T-helper 1 cell (primary cell): ENCODE measurements around the gene NRL.

ENCODE experiments used
- DNase-seq, 5 donors: peaks; one replicate each; pipeline ENCODE4 v3.0.0-alpha.2; 2012 to 2020

Gene NRL

DNA sequence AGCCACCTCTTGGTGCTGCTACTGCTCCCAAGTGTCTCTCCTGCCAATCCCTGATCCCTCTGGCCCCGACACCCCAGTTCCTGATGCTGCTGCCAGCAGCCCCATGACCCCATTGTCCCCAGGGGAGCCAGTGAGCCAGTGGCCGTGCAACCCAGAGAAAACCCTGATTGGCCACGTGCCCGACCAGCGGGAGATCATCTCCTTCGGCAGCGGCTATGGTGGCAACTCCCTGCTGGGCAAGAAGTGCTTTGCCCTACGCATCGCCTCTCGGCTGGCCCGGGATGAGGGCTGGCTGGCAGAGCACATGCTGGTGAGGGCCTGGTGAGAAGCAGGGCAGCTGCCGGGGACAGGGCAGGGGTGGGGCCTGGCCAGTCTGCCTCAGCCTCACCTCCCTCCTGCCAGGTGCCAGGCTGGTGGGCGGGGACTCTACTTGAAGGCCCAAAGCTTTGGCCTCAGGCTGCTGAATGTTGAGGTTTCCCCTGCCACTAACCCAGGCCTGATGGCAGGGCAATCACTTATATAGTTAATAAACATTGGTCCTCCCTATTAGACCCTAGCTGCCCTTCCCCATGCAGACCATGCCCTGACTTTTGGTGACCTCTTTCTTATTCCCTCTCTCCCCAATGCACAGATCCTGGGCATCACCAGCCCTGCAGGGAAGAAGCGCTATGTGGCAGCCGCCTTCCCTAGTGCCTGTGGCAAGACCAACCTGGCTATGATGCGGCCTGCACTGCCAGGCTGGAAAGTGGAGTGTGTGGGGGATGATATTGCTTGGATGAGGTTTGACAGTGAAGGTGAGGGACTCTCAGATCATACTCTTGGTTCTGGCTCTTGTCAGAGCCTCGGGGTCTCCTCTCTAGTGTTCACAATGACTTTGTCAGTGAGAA, 15.6 kb downstream of the NRL start:
- DNase-seq, result no peak

DNA sequence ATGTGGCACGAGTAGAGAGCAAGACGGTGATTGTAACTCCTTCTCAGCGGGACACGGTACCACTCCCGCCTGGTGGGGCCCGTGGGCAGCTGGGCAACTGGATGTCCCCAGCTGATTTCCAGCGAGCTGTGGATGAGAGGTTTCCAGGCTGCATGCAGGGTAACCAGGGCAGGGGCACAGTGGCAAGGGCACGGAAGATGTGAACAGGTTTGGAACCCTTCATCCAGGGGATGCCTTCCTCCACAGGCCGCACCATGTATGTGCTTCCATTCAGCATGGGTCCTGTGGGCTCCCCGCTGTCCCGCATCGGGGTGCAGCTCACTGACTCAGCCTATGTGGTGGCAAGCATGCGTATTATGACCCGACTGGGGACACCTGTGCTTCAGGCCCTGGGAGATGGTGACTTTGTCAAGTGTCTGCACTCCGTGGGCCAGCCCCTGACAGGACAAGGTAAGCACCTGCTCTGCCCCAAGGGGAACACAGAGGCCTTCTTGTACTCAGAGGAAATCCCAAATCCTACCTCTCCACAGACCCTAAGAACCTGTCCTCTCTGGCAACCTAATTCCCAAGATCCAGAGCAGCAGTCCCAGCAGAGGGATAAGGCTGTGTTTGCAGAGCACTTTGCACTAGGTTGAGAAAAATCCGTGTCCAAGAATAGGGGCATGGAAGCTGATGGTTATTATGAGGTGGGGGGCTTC, 16.4 kb downstream of the NRL start:
- DNase-seq, result no peak

DNA sequence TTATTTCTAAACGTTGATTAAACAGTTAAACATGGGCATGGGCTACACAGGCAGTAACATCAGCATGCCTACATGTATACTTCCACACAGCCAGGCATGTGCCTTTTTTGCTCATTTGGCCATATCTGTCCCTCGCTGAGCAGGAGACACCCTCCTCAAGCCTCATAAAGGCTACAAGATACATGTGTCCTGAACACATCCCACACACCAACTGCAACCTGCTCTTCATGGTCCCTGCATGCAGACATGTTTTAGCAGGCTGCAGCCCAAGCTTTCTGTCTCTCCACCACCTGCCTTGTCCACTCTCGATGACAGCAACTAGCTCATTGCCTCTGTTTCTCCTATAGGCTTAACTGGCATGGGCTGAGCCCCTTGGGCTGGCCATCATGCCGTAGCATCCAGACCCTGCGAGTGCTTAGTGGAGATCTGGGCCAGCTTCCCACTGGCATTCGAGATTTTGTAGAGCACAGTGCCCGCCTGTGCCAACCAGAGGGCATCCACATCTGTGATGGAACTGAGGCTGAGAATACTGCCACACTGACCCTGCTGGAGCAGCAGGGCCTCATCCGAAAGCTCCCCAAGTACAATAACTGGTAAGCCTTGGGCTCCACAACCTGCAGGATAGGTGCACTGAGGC, 18.1 kb downstream of the NRL start:
- no peak for DNase-seq

DNA sequence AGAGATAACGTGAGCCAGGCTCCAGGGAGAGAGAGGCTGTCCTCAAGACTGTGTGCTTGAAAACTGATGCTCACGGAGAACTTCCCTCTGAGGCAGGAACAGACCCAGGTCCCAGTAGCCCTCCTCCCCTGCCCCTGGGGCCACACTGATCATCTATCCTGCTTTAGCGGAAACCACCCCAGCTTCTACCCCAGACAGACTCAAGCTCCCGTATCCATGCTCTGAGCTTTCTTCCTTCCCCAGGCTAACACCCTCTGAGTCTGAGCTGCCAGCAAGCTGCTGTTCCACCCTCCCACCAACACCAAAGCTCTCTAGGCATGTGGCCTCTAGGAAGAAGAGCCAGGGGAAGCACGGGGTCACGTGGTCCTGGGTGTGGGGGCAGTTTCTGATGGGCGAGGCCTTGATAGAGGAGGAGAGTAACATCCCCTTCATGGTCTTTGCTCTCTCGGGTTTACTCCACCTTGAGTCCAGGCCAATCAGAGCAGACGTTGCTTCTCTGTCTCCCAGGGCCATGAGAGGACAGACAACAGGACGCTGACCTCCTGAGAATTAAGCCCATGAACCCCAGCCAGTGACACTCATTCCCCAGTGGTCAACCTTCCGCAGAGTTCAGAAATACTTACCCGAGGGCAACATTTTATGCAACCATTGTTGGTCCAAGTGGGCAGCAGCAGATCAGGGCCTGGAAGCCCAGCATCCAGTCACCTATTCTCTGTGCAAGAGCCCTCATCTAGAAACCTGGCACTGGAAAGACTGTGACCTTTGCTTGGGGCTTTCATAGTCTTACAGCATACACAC, 19.3 kb downstream of the NRL start:
- peak in 1 of 5 donors; percentile 57 for DNase-seq

DNA sequence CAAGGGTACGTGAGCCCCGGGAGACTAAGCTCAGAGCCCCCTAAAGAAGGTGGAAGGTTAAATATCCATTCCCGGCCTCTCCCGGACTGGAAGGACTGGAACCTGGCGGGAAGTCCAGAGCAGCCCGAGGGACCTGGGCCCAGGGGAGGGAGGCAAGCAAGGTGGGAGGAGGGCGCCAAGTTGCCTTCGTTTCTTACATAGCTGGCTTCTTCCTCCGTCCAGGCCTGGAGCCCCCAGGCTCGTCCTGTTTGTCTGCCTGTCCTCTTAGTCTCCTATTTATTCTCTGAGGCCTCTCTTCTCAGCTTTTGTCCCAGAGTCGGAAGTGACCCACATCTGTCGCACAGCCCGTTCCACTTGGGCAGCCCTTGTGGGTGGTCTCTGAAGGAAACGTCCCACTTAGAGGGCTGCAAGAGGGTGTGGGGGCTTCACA, 19.9 kb downstream of the NRL start:
- no peak for DNase-seq

DNA sequence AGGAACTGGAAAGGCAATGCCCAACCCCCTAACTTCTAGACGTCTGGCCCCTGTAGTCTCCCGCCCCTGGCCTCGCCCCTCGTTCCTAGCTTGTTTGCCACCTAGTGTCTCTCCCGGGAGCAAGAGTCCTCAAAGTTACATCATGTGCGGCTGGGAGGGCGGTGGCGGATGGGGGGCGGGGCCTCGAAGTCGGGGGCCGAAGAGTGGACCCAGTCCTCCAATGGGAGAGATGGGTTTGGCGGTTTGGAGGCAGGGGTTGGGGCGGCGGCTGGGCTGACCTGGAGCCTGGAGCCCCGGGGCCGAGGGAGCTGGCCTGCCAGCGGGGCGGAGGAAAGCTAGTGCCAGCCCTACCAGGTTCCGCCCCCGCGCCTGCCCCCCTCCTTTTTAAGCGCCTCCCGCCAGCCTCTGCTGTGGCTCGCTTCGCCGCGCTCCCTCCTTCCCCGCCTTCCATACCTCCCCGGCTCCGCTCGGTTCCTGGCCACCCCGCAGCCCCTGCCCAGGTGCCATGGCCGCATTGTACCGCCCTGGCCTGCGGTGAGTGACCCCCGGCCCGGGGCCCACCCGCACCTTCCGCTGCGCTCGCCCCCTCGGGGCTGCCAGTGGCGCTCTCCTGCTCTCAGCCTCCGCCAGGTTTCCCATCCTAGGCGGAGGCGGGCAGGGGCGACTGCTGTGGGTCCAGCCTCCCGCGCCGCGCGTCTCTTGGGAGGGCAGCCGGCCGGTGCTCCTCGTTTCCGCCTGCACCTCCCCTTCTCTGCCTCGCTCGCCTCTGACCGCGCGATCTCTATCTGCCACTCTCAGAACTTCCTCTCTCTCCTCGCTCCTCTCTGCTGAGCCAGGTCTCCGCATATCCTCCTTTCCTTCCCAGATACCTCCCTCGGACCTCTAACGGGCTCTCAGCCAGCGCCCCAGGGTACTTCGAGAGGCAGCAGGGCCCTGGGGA, 20.6 kb downstream of the NRL start, which contains the start of gene PCK2:
TSS of gene PCK2 (plus strand) at position 411 of the 940 bp plus-strand sequence. CDS start at position 506, 95 bp downstream.
- peak; percentile 58 to 98 (median 64) for DNase-seq

DNA sequence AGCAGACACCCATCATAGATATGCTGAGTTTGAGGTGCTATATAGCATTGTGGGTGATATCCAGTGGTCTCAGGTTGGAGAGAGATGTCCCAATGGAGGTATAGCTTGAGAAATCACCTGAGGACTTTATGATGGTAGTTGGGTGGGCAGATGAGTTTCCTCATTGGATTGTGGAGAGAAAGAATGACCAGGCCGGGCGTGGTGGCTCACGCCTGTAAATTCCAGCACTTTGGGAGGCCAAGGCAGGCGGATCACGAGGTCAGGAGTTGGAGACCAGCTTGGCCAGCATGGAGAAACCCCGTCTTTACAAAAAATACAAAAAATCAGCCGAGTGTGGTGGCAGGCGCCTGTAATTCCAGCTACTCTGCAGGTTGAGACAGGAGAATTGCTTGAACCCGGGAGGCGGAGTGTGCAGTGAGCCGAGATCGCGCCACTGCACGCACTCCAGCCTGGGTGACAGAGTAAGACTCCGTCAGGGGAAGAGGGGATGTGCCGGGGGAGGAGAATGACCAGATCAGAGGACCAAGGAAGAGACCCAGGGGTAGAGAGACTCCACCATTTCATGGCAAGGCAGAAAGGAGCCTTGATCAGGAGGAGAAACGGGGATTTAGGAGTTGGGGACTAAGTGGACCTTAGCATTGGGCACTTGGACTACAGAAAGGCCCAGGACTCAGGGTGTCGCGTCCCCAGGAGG, 21.4 kb downstream of the NRL start:
- DNase-seq, result no peak

DNA sequence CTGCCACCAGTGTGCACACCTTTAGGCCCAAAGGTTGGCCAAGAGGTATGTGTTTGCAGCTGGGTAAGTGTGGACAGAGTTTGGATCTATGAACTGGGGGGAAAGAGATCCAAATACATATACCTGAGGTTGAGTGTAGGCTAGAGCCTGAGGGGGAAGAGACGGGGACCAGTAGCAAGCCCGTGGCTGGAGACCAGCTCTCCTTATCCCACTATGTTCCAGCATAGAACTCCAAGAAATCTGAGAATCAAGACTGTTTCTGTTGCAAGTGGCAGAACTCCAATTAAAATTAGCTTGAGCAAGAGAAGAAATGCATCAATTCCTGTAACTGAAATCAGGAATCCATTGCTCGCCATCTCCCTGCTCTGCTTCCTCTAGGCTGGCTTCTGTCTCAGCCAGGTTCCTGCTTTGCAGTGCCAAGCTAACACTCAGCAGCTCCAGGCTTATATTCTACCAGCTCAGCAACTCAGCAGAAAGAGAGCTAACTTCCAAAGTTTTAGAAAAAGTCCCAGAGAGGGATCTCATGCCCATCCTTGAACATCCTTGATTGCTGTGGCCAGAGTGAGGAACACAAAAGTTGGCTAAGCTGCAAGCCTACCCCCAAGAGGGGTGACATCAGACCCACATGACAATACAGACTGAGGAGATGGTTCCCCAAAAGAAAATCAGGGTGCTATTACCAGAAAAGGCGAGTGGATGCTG, 22.1 kb downstream of the NRL start:
- DNase-seq, result no peak

DNA sequence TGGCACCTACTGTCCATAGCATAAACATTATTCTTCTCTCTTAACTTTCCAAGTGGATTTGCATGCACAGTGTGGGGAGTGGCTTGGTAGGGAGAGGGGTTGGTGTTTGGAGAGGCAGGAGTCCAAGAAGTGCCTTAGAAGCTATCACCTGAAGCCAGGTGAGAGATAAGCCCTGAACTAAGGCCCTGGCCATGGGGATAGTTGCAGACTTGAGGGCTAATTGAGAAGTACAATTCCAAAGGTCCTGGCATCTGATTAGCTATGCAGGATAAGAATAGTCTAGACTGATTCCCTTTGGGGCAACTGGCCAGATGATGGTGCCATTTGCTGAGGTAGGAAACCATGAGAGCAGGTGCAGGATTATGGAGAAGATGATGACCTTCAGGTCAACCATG, 22.6 kb downstream of the NRL start:
- DNase-seq, result no peak

DNA sequence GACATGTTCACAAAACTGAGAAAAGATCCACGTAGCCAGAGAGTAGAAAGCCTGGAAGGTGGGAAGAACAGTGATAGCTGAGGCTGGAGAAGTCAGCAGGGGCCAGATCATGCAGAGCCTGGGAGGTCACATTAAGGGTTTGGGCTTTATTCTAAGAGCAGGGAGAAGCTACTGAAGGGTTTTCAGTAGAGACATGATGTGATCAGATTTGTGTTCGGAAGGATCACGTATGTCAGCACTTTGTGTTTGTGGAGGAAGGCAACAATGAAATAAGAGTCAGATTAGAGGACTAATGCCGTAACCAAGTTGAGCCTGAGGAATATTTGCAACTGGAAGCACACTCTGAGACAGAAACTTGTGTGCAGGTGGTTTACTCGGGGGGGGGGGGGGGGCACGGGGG, 24.9 kb downstream of the NRL start:
- no peak for DNase-seq

DNA sequence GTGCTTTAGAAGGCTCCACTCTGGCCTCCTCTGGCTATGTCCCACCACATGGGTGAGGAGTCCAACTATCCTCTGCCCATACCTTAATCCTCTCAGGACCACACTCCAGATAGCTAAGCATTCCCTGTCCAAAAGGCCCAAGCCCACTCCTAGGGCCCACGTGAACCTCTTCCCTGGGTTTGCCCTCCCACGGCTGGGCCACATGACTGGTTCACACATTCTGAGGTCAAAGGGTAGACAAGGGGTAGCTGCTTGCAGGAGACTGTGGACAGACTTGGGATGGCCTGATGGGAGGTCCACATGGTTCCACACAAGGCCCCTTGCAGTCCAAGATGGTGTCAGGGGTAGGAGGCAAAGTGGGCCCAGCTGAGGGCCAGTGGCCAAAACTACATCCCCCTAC, 26.7 kb downstream of the NRL start:
- no peak for DNase-seq

DNA sequence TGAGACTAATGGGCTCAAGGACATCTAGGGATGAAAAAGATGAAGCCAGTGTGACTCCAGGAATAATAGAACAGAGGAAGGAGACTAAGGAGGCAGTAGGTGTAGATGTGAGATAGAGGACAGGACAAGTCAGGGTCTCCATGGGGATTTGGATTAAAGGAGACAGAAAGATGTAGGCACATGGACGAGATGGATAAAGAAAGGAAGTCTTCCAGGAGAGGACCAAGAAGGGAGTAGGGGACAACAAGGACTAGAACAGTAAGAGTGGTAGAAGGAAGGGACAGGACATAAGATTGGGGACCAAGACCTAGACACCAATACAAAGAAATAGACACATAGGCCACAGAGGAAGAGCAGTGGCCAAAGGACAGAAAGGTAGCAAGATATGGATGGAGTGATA, 27.7 kb downstream of the NRL start:
- DNase-seq, result no peak

DNA sequence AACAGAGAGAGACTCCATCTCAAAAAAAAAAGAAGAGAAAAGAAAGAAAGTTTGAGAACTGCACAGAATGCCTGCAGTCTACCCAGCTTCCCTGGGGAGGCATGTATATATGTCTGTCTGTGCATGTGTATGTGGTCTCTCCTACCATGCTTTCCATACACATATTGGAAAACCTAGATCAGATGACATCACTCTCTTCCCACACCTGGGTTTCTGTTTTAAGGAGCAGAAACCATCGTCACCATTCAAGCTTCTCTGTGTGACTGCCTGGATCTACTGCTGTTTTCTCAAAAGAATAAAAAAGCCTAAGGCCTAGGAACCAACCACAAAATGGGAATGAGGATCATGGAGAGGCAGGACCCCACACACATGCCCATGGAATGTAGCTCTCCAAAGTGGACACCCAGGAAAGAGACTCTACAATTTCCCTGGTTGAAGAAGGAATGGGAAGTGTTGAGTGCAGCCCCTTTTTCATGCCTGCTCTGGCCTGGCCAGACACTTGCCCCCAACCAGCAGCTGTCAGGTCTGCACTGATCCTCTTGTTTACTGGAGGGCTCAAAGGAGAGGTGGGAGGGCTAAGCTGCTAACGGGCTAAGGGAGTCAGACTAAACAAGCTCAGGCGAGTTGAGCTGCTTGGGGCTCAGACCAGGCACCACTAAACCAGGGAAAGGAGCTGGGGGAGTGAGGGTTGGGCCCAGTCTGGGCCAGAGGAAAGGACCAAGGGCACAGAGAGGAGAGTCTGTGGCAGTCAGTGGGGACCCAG, 28.4 kb downstream of the NRL start:
- DNase-seq, result no peak

DNA sequence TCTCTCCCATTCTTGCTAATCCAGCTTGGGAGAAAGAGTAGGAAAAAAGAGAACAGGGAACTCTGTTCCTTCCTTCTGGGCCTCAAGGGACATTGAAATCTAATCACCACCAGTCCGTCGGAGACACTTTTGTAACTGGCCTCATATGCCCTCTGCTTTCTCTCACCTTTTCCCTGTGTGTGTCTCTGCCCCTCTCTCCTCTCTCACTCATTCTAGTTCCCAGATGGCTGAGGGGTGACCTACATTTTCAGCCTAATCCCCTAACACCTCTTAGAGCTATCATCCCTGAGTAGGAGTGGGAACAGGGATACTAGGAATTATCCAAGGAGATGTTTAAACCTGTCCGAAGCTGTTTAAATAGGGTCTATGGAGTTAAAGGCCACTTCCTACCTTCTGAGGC, 29.5 kb downstream of the NRL start:
- DNase-seq, result no peak

DNA sequence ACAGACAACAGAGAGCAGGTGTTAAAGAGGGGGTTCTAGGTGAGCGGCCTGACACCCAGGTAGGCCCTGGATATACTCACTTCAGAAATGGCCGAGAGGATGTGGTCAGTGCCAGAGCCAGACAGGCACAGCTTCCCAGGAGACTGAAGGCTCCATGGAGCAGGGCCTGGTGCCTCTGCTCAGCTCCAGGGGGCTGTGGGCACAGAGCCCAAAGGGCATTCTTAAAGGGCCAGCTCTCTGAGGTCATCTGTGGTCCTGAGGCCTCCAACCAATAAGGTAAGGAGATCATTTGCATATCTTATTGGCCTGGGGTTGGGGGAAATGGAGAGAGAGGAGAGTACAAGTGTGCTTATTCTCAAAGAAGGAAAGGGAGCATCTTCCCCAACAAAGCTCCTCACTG, 30.3 kb downstream of the NRL start:
- DNase-seq, result no peak

DNA sequence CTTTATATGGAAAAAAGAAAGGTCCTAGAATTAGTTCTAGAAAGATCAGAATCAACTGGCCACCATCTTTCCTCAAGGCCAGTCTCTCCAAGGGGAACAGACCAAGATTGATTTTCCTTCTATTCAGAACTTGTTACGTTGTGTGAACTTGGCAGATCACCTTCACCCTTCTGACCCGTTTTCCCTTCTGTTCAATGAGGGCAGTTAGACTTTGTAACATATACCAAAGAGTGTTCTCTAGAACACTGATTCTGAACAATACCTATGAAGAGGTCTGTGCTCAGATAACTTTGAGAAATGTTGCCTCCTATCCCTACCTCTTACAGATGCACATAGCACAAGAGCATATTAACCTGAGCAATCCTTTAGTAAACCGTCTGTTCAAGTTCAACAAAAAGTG, 31.3 kb downstream of the NRL start:
- no peak for DNase-seq

DNA sequence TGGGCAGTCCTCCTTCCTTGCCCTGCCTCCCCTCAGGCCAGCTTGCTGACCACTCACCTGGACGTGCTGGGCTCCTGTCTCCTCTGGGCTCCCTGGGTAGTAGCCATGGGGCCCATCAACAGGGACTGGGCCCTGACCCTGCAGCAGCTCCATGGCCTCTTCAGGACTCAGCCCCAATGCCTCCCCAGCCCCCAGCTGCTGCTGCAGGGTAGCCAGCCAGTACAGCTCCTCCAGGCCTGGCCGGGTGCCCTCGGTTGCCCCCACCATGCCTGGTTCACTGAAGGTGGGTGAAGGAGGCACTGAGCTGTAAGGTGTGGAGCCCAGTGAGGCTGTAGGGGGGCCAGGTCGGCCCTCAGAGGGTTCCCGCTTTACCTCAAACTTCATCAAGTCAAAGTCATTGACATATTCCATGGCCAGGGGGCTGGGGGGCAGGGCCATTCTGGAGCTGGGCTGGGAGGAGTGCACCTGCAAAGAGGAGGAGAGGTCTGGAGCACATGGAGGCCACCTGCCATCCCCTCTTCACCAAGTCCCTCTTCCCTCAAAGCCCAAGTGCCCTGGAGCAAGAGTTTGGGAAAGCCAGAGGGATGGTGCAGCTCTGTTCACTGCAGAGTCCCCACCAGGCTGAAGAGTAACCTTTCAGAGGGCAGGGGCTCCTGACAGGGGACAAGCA, 32.2 kb downstream of the NRL start:
- DNase-seq, result no peak

DNA sequence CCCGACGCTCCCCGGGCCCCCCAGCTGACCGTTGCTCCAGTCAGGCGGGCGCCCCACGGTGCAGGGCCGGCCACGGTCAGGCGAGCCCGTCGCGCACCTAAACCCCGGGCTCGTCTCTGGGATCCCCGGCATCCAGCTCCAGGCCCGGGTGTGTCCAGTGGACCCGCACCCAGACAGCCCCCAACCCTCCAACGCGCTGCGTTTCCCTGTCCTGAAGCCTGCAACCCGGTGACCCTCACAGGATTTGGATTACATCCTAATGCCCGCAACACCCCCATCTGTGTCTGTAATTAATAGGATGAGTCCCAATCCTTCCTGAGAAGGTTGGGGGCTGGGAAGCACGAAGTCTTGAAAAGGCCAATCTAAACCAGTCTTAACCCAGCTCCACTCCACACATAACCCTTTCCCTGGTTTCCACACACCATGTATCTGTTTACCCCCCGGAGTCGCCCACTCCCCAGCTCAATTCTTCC, 33.0 kb downstream of the NRL start:
- DNase-seq, result no peak
